Parathyroid adenoma (tissue), 2 donors: ENCODE results near the gene TMEM270.

Source experiments
- H2AFZ ChIP-seq: fragments of 300-600 bp; sonication (generic); one replicate; pipeline ENCODE4 v1.7.0; 2017; ENCODE audit warnings: antibody characterized with exemption, mild to moderate bottlenecking
- H3K27ac ChIP-seq: fragments of 300-600 bp; sonication (generic); one replicate; pipeline ENCODE4 v1.7.0; 2017
- H3K27me3 ChIP-seq: fragments of 300-600 bp; sonication (generic); one replicate; pipeline ENCODE4 v1.7.0; 2017; ENCODE audit warnings: low read length; ENCODE audit not compliant: control insufficient read depth, insufficient read depth
- H3K36me3 ChIP-seq: fragments of 300-600 bp; sonication (generic); one replicate; pipeline ENCODE4 v1.7.0; 2017; ENCODE audit warnings: low read length; ENCODE audit not compliant: control insufficient read depth, insufficient read depth
- H3K4me1 ChIP-seq: fragments of 300-600 bp; sonication (generic); one replicate; pipeline ENCODE4 v1.7.0; 2017; ENCODE audit warnings: control low read depth
- H3K4me2 ChIP-seq: fragments of 300-600 bp; sonication (generic); one replicate; pipeline ENCODE4 v1.7.0; 2017; ENCODE audit warnings: low read length
- H3K4me3 ChIP-seq: fragments of 300-600 bp; sonication (generic); one replicate; pipeline ENCODE4 v1.7.0; 2017; ENCODE audit warnings: low read depth, low read length
- H3K79me2 ChIP-seq: fragments of 300-600 bp; sonication (generic); one replicate; pipeline ENCODE4 v1.7.0; 2017; ENCODE audit warnings: control low read depth
- H3K9ac ChIP-seq: fragments of 300-600 bp; sonication (generic); one replicate; pipeline ENCODE4 v1.7.0; 2017; ENCODE audit warnings: mild to moderate bottlenecking
- H3K9me3 ChIP-seq: fragments of 300-600 bp; sonication (generic); one replicate; pipeline ENCODE4 v1.7.0; 2017; ENCODE audit warnings: low read length; ENCODE audit not compliant: control insufficient read depth
- TF ChIP-seq, protein P1 (sequence below): fragments of 300-600 bp; sonication (generic); IDR thresholded peaks from one replicate; pipeline ENCODE4 v1.7.0; 2017; ENCODE audit warnings: antibody characterized with exemption, mild to moderate bottlenecking
- donor health status: primary hyperparathyroidism.

TMEM270 gene

GRCh38 chr7:73856941-73857340 is 4.0 kb upstream of the TMEM270 start:
- H3K27ac ChIP-seq: no peak overlapping the region
- H3K79me2 ChIP-seq: no peaks in the 10 kb centered on the region
- no peak overlapping the region for H3K4me2 ChIP-seq
- H2AFZ ChIP-seq: no peak overlapping the region
- peaks cover 4% of the 10 kb centered on the region for H3K4me1 ChIP-seq
- no peaks in the 10 kb centered on the region for H3K9me3 ChIP-seq
- no peaks in the 10 kb centered on the region for H3K27me3 ChIP-seq
- H3K9ac ChIP-seq: no peak overlapping the region
- TF ChIP-seq, protein P1, sequence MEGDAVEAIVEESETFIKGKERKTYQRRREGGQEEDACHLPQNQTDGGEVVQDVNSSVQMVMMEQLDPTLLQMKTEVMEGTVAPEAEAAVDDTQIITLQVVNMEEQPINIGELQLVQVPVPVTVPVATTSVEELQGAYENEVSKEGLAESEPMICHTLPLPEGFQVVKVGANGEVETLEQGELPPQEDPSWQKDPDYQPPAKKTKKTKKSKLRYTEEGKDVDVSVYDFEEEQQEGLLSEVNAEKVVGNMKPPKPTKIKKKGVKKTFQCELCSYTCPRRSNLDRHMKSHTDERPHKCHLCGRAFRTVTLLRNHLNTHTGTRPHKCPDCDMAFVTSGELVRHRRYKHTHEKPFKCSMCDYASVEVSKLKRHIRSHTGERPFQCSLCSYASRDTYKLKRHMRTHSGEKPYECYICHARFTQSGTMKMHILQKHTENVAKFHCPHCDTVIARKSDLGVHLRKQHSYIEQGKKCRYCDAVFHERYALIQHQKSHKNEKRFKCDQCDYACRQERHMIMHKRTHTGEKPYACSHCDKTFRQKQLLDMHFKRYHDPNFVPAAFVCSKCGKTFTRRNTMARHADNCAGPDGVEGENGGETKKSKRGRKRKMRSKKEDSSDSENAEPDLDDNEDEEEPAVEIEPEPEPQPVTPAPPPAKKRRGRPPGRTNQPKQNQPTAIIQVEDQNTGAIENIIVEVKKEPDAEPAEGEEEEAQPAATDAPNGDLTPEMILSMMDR: no peak
- H3K4me3 ChIP-seq: no peak overlapping the region
- H3K36me3 ChIP-seq: no peaks in the 10 kb centered on the region

DNA sequence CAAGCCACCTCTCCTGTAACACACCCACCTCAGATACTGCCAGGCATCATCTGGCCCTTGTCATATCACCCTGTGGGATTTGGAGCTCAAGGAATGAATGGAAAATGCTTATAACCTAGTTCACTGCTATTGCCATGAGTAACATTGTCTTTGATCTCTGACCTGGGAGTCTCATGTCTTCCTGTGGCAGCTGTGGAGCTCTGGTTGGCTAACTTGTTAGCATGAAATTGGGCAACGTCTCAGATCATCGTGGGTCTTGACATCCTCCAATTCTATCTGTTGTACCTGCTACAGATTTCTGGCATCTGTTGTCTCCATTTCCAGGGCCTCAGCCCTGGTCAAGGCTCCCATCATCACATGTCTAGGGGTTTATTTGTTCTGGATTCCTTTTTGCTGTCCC is 2.2 kb upstream of the TMEM270 start:
- TF ChIP-seq, protein P1: no peak

DNA sequence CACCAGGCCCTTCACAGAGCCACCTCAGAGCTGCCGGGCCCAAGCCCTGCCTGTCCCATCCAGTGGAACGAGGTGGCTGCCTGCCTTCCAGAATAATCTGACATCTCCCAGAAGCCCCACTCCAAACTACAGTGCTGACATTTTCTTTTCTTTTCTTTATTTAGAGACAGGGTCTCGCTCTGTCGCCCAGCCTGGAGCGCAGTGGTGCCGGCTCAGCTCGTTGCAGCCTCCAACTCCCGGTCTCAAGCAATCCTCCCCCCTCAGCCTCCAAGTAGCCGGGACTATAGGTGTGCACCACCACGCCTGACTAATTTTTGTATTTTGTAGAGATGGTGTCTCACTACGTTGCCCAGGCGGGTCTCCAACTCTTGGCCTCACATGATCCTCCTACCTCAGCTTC is 346 bp downstream of the TMEM270 start:
- TF ChIP-seq, protein P1: no peak
- no peak overlapping the region for H2AFZ ChIP-seq
- H3K4me3 ChIP-seq: no peak overlapping the region
- no peak overlapping the region for H3K27ac ChIP-seq
- H3K36me3 ChIP-seq: no peaks in the 10 kb centered on the region
- no peaks in the 10 kb centered on the region for H3K27me3 ChIP-seq
- no peaks in the 10 kb centered on the region for H3K79me2 ChIP-seq
- H3K9ac ChIP-seq: no peak overlapping the region
- H3K9me3 ChIP-seq: no peaks in the 10 kb centered on the region
- no peaks in the 10 kb centered on the region for H3K4me1 ChIP-seq
- H3K4me2 ChIP-seq: no peak overlapping the region

More for the DNA sequence above, 2.2 kb upstream of the TMEM270 start:
- H3K27ac ChIP-seq: no peak overlapping the region
- H2AFZ ChIP-seq: no peak overlapping the region
- no peaks in the 10 kb centered on the region for H3K27me3 ChIP-seq
- no peaks in the 10 kb centered on the region for H3K36me3 ChIP-seq
- H3K4me2 ChIP-seq: no peak overlapping the region
- no peaks in the 10 kb centered on the region for H3K9me3 ChIP-seq
- no peaks in the 10 kb centered on the region for H3K79me2 ChIP-seq
- no peaks in the 10 kb centered on the region for H3K4me1 ChIP-seq
- H3K4me3 ChIP-seq: no peak overlapping the region
- no peak overlapping the region for H3K9ac ChIP-seq

DNA sequence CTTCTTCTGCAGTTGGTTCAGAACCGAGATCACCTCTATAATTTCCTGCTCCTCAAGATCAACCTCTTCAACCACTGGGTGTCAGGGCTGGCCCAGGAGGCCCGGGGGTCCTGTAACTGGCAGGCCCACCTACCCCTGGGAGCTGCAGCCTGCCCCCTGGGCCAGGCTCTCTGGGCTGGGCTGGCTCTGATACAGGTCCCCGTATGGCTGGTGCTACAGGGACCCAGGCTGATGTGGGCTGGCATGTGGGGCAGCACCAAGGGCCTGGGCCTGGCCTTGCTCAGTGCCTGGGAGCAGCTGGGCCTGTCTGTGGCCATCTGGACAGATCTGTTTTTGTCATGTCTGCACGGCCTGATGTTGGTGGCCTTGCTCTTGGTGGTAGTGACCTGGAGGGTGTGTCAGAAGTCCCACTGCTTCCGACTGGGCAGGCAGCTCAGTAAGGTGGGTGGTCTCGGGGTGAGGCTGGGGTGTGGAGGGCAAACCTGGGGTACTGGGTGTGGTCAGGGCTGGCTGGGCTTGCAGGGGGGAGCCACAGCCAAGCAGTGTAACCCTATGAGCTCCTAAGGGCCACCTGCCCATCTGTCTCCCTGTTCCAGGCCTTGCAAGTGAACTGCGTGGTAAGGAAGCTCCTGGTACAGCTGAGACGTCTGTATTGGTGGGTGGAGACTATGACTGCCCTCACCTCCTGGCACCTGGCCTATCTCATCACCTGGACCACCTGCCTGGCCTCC is 4.2 kb downstream of the TMEM270 start:
- H2AFZ ChIP-seq: no peak overlapping the region

More for the DNA sequence above, 4.2 kb downstream of the TMEM270 start:
- Histone ChIP-seq H3K9ac (no peak overlapping the region), H3K4me3 (no peak overlapping the region), H3K79me2 (no peaks in the 10 kb centered on the region), H3K4me1 (peaks cover 1% of the 10 kb centered on the region), H3K27ac (no peak overlapping the region), H3K9me3 (no peaks in the 10 kb centered on the region), H3K36me3 (no peaks in the 10 kb centered on the region), H3K4me2 (no peak overlapping the region), H3K27me3 (no peaks in the 10 kb centered on the region)
- TF ChIP-seq, protein P1: no peak
